Measurements from ENCODE around the gene CMC4. TPM values are rescaled to one million over a fixed set of nuclear protein-coding genes. Genes with fewer than 3 reads are reported as not detected.

The CMC4 gene
- total and polyA plus RNA-seq, 2 experiments from 2014 or later = 10.8 to 18.4 TPM

- peaks cover 45% of the 10 kb centered on the region for H3K79me2 ChIP-seq
- H3K36me3 ChIP-seq (replicated peaks; ENCODE audit: insufficient read depth, low read depth) = no peaks in the 10 kb centered on the region
- no peak overlapping the region for H3K4me3 ChIP-seq
- H2AFZ ChIP-seq = no peak overlapping the region
- H3K9me2 ChIP-seq (replicated peaks; ENCODE audit: insufficient read depth) = no peaks in the 10 kb centered on the region
- 82% methylated on average over 2 of the region's 2 CpGs for WGBS (ENCODE audit: low lambda C conversion rate, missing lambda C conversion rate)
- H3K4me1 ChIP-seq (ENCODE audit: insufficient read depth) = no peaks in the 10 kb centered on the region
- H3K4me2 ChIP-seq = peak overlapping the region; percentile 75
- DNase-seq (ENCODE audit: low spot score) = peak; percentile 8
- H3K9me3 ChIP-seq (ENCODE audit: low read depth) = no peaks in the 10 kb centered on the region
- TF ChIP-seq EZH2 (IDR thresholded peaks at IDR 0.05; ENCODE audit: borderline replicate concordance) (no peak), EZH2phosphoT487 (IDR thresholded peaks at IDR 0.05; ENCODE audit: low read depth, severe bottlenecking, unreplicated experiment) (no peak)
- TF ChIP-seq, protein P1, sequence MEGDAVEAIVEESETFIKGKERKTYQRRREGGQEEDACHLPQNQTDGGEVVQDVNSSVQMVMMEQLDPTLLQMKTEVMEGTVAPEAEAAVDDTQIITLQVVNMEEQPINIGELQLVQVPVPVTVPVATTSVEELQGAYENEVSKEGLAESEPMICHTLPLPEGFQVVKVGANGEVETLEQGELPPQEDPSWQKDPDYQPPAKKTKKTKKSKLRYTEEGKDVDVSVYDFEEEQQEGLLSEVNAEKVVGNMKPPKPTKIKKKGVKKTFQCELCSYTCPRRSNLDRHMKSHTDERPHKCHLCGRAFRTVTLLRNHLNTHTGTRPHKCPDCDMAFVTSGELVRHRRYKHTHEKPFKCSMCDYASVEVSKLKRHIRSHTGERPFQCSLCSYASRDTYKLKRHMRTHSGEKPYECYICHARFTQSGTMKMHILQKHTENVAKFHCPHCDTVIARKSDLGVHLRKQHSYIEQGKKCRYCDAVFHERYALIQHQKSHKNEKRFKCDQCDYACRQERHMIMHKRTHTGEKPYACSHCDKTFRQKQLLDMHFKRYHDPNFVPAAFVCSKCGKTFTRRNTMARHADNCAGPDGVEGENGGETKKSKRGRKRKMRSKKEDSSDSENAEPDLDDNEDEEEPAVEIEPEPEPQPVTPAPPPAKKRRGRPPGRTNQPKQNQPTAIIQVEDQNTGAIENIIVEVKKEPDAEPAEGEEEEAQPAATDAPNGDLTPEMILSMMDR (IDR thresholded peaks at IDR 0.05; ENCODE audit: poor library complexity) = no peak
- no peaks in the 10 kb centered on the region for H3K27me3 ChIP-seq
- H3K27ac ChIP-seq = peak overlapping the region; percentile 100
- H4K20me1 ChIP-seq (ENCODE audit: insufficient read depth, poor library complexity, severe bottlenecking) = no peaks in the 10 kb centered on the region
Observed at GRCh38 chrX:155028877-155029291, 42.1 kb downstream of the CMC4 start.

DNA sequence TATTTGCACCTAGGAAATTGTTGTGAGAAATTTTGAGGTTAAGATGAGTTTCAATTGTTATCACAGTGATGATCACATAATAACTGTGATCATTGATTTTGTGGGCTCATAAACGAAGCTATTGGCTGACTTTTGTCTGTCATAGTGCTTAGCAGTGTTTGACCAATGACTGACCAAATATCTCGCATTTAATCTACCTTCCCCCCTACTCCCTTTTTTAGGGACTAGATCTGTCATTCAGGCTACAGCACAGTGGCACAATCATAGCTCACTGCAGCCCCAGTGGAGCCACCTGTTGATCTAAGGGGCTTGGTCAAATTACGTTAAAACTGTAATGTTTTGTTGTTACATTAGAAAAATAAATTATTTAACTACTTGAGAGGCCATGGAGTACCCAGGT, 42.8 kb downstream of the CMC4 start:
- TF ChIP-seq EZH2 (IDR thresholded peaks at IDR 0.05; ENCODE audit: borderline replicate concordance) = no peak
- TF ChIP-seq, protein P1 (IDR thresholded peaks at IDR 0.05; ENCODE audit: poor library complexity) = no peak
- Histone ChIP-seq H3K27ac (peak overlapping the region; percentile 100), H3K79me2 (peaks cover 45% of the 10 kb centered on the region), H4K20me1 (ENCODE audit: insufficient read depth, poor library complexity, severe bottlenecking) (no peaks in the 10 kb centered on the region), H3K36me3 (replicated peaks; ENCODE audit: insufficient read depth, low read depth) (no peaks in the 10 kb centered on the region), H3K4me1 (ENCODE audit: insufficient read depth) (no peaks in the 10 kb centered on the region), H3K27me3 (no peaks in the 10 kb centered on the region), H3K9me2 (replicated peaks; ENCODE audit: insufficient read depth) (no peaks in the 10 kb centered on the region), H3K4me3 (peak overlapping the region; percentile 48), H3K9me3 (ENCODE audit: low read depth) (no peaks in the 10 kb centered on the region), H2AFZ (no peak overlapping the region), H3K4me2 (peak overlapping the region; percentile 75)
- WGBS (ENCODE audit: low lambda C conversion rate, missing lambda C conversion rate) = 36% methylated on average over 3 of the region's 3 CpGs
- DNase-seq (ENCODE audit: low spot score) = no peak

DNA sequence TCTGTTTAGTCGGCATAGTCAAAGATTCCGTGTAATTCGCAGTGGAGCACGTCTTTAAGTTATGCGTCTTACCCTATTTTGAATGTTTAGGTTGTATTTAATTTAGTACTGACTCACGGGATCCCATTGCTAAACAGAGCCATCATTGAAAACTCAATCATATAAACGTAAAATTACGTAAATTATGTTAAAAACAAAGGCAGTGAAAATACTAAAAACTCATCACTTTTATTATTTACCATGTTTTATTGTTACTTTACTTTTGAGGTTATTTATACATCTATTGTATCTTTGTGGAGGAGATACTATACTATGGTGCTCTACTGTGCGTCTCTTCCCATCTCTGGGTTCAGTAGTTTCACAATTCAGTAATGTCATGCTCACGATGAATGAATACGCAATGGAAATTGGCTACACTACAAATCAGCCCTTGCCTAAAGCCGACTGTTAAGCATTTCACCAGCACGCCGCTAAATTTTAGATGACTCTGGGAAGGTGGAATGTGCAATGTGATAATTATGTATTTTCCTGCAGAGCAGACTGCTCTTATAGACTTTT, 43.3 kb downstream of the CMC4 start:
- WGBS (ENCODE audit: low lambda C conversion rate, missing lambda C conversion rate) = 32% methylated on average over 14 of the region's 14 CpGs
- Histone ChIP-seq H3K36me3 (replicated peaks; ENCODE audit: insufficient read depth, low read depth) (no peaks in the 10 kb centered on the region), H2AFZ (peak overlapping the region; percentile 16), H3K9me3 (ENCODE audit: low read depth) (no peaks in the 10 kb centered on the region), H3K4me3 (peak overlapping the region; percentile 48), H3K27ac (peak overlapping the region; percentile 100), H3K4me1 (ENCODE audit: insufficient read depth) (no peaks in the 10 kb centered on the region), H3K27me3 (no peaks in the 10 kb centered on the region), H3K4me2 (peak overlapping the region; percentile 75), H3K79me2 (peaks cover 40% of the 10 kb centered on the region), H4K20me1 (ENCODE audit: insufficient read depth, poor library complexity, severe bottlenecking) (no peaks in the 10 kb centered on the region), H3K9me2 (replicated peaks; ENCODE audit: insufficient read depth) (no peaks in the 10 kb centered on the region)
- TF ChIP-seq EZH2 (IDR thresholded peaks at IDR 0.05; ENCODE audit: borderline replicate concordance) (no peak), EZH2phosphoT487 (IDR thresholded peaks at IDR 0.05; ENCODE audit: low read depth, severe bottlenecking, unreplicated experiment) (no peak)
- TF ChIP-seq, protein P1 (IDR thresholded peaks at IDR 0.05; ENCODE audit: poor library complexity) = no peak
- DNase-seq (ENCODE audit: low spot score) = peak; percentile 49

Measured in hepatocyte (in vitro differentiated cells).